H1 (cell line): ENCODE results near the gene VGF.

ENCODE experiments used
- CREB1 ChIP-seq: IDR thresholded peaks from 2 replicates; pipeline ENCODE4 v1.6.1; 2012; ENCODE audit warnings: inconsistent platforms
- EGR1 ChIP-seq: IDR thresholded peaks from 2 replicates; pipeline ENCODE4 v1.6.1; 2011; ENCODE audit warnings: low read depth, low read length, borderline replicate concordance
- EP300 ChIP-seq, 2 experiments: IDR thresholded peaks; 1 replicate in 1 of 2; 2 replicates in 1 of 2; pipeline ENCODE4 v1.6.1; 2011 to 2012; ENCODE audit warnings: low read depth in 2 of 2, low read length in 2 of 2, mild to moderate bottlenecking in 2 of 2, borderline replicate concordance in 1 of 2, inconsistent platforms in 1 of 2, moderate library complexity in 1 of 2
- NANOG ChIP-seq: IDR thresholded peaks from 2 replicates; pipeline ENCODE4 v1.6.1; 2011; ENCODE audit warnings: low read length, low read depth, mild to moderate bottlenecking, inconsistent platforms; ENCODE audit not compliant: insufficient read depth, poor library complexity, severe bottlenecking
- SAP30 ChIP-seq: fragments of 300-600 bp; sonication (generic); IDR thresholded peaks from 2 replicates; pipeline ENCODE4 v1.7.1; 2012; ENCODE audit warnings: low read length, moderate library complexity, mild to moderate bottlenecking, inconsistent platforms; ENCODE audit not compliant: insufficient read depth, insufficient replicate concordance
- SIRT6 ChIP-seq: IDR thresholded peaks from one replicate; pipeline ENCODE4 v1.7.1; 2012; ENCODE audit warnings: low read length, inconsistent platforms
- TAF1 ChIP-seq: IDR thresholded peaks from 2 replicates; pipeline ENCODE4 v1.6.1; 2011; ENCODE audit warnings: mild to moderate bottlenecking, low read depth, low read length
- TF ChIP-seq, protein P1 (sequence below), 3 experiments: IDR thresholded peaks; 1 replicate in 2 of 3; 2 replicates in 1 of 3; pipeline versions ENCODE4 v1.5.1 to v1.6.1; 2011; ENCODE audit warnings: low read length in 3 of 3, mild to moderate bottlenecking in 3 of 3, inconsistent platforms in 2 of 3, low read depth in 1 of 3, moderate library complexity in 1 of 3; ENCODE audit not compliant: insufficient read depth in 1 of 3; ENCODE audit errors: control extremely low read depth in 1 of 3
- TF ChIP-seq, protein P2 (sequence below): IDR thresholded peaks from 2 replicates; pipeline ENCODE4 v1.6.1; 2011; ENCODE audit warnings: low read depth, mild to moderate bottlenecking, low read length; ENCODE audit not compliant: insufficient read depth

GRCh38 chr7:101171442-101171837 is 6.1 kb upstream of the VGF start:
- TF ChIP-seq EGR1: no peak
- no peak for TF ChIP-seq CREB1
- TF ChIP-seq SAP30: no peak
- no peak for TF ChIP-seq EP300 (IDR thresholded peaks at IDR 0.05; ENCODE audit: borderline replicate concordance in 1 of 2, low read depth in 2 of 2, low read length in 2 of 2)
- TF ChIP-seq TAF1: no peak
- TF ChIP-seq NANOG: no peak
- TF ChIP-seq SIRT6: no peak
- TF ChIP-seq, protein P1, sequence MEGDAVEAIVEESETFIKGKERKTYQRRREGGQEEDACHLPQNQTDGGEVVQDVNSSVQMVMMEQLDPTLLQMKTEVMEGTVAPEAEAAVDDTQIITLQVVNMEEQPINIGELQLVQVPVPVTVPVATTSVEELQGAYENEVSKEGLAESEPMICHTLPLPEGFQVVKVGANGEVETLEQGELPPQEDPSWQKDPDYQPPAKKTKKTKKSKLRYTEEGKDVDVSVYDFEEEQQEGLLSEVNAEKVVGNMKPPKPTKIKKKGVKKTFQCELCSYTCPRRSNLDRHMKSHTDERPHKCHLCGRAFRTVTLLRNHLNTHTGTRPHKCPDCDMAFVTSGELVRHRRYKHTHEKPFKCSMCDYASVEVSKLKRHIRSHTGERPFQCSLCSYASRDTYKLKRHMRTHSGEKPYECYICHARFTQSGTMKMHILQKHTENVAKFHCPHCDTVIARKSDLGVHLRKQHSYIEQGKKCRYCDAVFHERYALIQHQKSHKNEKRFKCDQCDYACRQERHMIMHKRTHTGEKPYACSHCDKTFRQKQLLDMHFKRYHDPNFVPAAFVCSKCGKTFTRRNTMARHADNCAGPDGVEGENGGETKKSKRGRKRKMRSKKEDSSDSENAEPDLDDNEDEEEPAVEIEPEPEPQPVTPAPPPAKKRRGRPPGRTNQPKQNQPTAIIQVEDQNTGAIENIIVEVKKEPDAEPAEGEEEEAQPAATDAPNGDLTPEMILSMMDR (IDR thresholded peaks at IDR 0.05; ENCODE audit: control extremely low read depth in 1 of 3, insufficient read depth in 1 of 3, low read depth in 1 of 3, low read length in 3 of 3): no peak
- TF ChIP-seq, protein P2, sequence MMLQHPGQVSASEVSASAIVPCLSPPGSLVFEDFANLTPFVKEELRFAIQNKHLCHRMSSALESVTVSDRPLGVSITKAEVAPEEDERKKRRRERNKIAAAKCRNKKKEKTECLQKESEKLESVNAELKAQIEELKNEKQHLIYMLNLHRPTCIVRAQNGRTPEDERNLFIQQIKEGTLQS: no peak
